ENCODE measurements around the gene ARHGAP22.

ARHGAP22 gene

DNA sequence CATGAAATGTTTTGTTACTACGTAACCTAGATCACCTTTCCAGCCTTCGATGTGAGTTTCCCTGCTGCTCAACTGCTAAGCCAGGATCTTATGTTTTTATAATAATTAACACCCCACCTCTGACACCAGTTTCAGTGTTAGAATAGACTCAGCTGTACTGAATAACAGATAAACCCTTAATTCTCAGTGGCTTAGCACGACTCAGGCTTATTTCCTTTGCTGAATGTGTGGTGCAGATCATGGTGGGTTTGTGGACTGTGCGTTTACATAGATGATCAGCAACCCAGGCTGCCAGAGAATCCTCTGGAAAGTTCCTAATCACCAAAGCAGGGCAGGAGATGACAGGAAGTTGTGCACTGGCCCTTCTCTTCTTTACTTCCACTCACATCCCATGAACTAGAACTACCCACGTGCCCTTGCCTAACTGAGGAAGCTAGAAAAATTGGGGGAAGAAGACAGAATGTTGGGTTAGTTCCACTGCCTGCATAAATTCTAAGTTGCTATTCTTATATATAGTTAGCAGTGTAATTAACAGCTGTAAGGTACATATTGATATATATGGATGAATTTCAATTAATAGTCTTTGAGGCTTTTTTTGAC, 186.6 kb downstream of the ARHGAP22 start:
- DNase-seq (ENCODE audit: low read depth) = no peak

DNA sequence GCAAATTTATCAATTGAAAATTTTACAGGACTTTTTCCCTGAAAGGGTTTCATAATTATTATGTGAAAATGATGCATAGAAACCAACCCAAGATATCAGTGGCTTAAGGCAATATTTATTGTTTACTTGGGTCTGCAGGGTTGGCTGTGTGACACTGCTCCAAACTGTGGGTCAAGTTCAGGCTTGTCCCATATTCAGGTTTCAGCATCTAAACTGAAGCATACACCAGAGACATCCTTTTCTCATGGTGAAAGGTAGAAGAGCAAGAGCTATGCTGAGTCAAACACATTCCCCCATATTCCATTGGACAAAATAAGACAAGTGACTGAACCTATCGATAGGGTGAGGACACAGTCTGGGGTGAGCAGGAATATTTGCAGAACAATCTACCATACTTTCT, 187.5 kb downstream of the ARHGAP22 start:
- DNase-seq (ENCODE audit: low read depth) = no peak

DNA sequence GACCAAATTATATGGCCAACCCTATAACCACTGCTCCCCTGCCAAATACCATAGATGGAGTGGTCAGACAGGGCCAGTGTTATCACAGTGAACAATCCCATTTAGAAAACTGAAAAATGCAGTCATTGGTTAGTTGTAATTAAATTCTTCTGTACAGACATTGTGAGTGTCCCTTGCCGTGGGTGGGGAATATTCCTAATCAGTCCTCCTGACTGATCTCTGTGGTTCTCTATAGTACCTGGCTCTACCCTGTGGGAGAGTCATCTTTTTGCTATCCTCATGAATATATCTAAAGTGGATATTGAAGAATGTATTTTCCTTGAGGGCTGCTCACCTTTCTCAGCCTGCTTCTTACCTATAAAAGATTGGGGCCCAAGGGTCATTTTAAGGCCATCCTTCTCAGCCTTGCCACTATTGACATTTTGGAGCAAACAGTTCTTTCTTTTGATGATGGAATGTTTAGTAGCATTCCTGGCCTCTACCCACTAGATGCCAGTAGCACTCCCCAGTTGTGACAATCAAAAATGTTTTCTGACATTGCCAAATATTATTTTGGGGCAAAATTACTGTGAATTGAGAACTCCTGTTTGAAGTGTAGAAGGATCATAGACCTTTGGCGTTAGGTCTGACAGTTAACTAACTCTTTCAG, 188.2 kb downstream of the ARHGAP22 start:
- DNase-seq (ENCODE audit: low read depth) = no peak

DNA sequence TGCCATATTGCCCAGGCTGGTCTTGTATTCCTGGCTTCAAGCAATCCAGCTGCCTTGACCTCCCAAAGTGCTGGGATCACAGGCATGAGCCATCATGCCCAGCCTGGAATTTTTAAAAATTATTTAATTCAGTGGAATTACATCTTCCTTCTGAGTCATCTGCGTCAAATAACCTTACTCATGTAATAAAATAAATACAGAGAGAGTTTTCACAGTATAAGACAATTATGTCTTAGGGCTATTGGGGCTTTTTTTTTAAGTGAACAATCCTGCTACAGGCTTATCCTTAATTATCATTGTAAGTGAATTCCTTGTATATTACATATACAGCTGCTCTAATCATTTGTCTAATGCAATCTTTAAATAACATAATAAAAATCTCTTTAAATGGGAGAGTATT, 190.1 kb downstream of the ARHGAP22 start:
- DNase-seq (ENCODE audit: low read depth) = no peak

DNA sequence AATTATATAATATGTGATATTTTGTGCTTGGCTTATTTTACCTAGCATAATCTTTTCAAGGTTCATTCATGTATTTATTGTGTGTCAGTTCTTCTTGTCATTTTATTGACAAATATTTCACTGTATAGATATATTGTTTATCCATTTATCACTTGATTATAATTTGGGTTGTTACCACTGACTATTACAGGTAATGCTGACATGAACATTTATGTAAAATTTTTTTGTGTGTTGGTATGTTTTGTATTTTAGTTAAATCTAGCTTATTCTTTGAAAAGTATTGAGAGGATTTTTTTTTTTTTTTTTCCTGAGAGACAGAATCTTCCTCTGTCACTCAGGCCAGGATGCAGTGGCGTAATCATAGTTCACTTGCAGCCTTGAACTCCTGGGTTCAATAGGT, 190.7 kb downstream of the ARHGAP22 start:
- DNase-seq (ENCODE audit: low read depth) = no peak

DNA sequence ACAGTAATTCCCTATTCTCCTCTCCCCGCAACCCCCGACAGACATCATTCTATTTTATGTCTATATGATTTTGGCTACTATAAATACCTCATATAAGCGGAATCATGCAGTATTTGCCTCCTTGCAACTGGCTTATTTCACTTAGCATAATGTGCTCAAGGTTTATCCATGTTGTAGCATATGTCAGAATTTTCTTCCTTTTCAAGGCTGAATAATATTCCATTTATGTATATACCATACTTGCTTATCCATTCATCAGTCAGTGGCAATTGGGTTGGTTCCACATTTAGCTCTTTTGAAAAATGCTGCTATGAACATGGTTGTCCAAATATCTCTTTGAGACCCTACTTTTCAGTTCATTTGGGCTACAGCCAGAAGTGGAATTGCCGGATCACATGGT, 191.9 kb downstream of the ARHGAP22 start:
- DNase-seq (ENCODE audit: low read depth) = no peak

DNA sequence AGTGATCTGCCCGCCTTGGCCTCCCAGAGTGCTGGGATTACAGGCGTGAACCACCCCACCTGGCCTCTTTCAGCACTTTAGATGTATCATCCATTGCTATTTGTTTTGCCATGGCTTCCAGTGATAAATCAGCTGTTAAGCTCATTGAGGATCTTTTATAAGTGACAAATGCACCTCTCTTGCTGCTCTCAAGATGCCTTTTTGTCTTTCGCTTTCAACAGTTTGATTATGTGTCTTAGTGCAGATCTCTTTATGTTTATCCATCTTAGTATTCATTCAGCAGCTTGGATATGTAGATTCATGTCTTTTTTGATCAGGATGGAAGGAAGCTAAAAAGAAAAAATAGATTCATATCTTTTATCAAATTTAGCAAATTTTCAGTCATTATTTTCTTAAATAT, 192.8 kb downstream of the ARHGAP22 start:
- no peak for DNase-seq (ENCODE audit: low read depth)

DNA sequence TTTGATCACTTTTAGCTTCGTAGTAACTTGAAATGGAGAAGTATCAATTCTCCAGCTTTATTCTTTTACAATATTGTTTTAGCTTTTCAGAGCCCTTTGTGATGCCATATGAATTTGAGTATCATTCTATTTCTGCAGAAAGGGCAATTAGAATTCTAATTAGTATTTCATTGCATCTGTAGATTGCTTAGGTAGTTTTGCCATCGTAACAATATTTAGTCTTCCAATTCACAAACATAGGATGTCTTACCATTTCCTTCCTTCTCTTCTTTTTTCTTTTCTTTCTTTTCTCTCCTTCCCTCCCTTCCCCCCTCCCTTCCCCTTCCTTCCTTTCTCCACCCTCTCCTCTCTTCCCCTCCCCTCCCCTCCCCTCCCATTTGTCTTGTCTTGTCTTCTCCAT, 193.4 kb downstream of the ARHGAP22 start:
- no peak for DNase-seq (ENCODE audit: low read depth)

DNA sequence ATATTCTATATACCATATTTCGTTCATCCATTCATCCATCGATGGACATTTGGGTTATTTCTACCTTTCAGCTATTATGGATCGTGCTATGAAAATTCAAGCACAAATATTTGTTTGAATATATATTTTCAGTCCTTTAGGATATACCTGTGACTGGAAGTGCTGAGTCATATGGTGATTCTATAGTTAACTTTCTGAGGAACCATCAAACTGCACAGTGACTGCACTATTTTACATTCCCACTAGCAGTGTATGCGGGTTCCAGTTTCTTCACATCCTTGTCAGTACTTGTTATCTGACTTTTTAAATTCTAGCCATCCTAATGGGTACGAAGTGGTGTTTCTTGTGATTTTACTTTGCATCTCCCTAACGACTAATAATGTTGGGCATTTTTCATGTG, 194.4 kb downstream of the ARHGAP22 start:
- no peak for DNase-seq (ENCODE audit: low read depth)

DNA sequence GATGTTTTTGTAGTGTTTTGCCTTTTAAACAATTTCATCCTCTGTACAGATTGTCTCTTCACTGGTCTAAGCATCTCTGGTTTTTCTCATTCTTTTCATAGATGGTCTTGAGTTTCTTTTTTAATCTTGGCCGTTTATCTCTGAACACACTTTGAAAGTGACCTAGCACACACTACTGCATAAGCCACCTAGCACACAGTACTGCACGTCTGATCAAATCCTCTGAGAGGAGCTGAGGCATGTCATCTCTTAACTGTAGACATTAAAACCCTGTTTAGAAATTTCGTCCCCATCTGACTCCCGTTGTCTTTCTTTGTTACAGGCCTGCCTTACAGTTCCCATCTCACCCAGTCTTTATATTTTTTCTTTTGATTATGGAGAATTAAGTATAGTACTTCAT, 198.2 kb downstream of the ARHGAP22 start:
- DNase-seq (ENCODE audit: low read depth) = no peak

DNA sequence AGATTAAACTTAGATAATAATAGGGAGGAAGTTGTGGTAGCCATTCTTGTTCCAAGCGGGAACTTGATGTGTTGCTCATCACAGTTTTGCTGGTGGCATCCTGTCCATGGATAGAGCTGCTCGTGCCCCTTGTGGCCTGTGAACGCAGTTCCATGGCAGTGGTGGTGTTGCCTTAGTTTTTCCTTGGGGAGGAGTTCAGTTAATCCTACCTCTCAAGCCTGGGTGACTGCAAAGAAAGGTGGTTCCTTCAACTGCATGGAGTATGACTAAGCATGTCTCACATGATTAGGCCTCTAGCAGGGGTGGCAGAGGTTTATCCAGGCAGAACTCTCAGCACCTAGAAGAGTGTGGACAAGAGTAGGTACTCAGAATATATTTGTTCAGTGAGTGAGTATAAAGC, 198.7 kb downstream of the ARHGAP22 start:
- DNase-seq (ENCODE audit: low read depth) = no peak

DNA sequence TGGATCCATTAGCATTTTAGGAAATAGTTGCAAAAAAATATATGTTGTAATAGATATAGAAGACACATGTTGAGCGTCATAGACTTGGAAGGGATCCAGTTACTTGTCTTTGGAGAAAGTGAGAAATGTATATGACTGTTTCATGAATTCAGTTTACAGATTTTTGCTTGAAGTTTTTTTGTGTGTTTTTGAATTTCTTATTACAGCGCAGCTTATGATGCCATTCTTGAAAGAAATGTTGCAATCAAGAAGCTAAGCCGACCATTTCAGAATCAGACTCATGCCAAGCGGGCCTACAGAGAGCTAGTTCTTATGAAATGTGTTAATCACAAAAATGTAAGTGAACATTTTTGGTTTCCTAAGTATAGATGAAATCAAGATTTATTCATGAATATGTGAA, 200.2 kb downstream of the ARHGAP22 start:
- DNase-seq (ENCODE audit: low read depth) = no peak

DNA sequence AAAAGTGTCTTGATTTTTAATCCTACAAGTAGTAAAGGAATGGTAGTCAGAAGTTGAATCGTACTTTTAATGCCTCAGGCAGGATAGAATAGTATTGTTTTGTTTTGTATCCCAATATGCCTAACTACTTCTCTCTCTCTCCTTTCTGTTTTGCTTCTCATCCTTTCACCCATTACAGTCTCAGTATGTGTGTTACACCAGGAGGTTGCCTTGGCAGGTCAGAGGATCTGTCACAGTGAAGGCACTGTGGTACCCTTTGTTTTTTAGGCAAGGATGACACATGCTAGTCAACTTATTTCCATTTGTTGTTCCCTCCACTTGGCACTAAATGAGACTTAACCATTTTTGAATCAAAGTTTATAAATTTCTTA, 204.0 kb downstream of the ARHGAP22 start:
- DNase-seq (ENCODE audit: low read depth) = no peak

DNA sequence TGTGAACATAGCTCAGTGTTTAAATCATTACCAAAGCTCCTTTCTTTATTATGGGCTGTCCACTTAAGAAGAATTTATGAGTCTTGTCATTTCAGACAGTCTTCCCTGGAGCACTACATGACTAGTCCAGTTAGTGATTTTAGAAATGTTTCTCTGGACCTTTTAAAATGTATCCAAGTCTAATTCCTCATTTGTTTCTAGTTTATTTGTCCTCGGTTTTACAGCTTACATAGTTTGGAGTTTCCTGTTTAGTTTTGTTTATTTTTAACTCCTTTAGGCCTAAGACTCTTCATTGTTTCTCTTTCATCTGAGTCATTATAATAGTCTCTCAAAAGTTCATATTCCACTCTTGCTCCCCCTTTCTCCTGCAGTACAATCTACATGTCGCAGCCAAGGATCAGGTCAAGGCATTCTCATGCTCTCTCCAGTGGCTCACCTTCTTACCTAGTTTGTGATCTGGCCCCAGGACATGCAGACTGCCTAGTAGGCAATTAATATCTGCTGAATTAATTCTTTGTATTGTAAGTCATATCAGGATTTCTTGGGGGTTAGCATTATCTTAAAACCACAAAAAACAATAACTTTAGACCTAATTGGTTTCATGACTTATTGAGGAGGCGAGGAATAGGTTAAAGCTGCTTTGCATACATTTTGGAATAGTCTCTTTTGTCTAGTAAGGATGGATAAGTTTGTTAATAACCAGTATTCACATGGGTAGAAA, 204.6 kb downstream of the ARHGAP22 start:
- no peak for DNase-seq (ENCODE audit: low read depth)

DNA sequence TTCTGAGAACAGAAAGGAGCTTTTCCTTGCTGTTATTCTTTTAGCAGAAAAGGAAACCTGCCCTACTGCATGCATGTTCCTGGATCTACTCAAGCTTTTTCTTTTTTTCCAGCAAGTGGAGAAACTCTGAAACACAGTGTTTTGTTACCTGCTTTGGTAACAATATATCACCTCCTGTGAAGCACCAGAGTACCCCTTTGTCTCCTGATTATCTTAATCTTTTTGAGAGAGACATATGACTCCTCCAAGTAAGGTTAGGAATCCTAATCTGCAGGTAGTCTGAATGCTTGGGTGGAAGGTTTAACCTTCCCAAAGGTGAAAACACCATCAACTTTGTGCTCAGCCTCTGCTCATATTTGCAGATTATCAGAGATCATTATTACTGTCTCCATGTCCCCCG, 205.3 kb downstream of the ARHGAP22 start:
- no peak for DNase-seq (ENCODE audit: low read depth)

DNA sequence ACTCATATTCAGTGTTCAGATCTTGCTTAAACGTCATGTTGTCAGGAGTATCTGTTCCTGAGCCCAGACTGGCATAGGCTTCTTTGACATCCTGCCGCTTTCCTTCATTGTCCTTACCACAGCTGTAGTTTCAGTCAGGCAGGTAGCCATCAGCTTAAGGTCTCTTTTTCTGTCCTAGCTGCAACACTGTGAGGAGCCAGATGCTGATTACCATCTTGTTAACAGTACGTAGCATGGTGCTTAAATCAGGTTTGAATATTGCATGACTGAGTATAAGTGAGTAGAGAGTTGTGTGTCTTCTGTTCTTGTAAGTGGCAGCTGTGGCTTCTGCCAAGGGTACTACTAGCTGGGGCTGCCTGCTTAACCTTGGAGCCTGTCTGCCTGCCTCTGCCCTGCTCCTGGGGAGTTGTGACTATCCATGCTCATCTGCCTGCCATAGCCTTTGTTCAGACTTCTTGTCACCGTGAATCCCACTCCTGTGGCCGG, 205.8 kb downstream of the ARHGAP22 start:
- no peak for DNase-seq (ENCODE audit: low read depth)

DNA sequence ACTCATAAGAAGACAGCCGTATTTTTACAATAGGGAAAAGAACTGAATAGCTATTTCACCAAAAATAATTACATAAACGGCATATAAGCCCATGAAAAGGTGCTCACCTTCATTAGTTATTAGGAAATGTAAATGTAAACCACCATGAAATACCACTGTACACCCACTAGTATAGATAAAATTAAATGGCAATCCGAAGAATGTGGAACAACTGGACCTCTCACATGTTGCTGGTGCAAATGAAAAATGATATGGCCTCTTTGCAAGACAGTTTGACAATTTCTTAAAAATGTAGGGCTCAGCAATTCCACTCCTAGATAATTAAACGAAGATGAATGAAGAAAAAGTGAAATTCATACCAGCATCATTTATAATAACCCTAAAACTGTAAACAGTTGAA, 206.6 kb downstream of the ARHGAP22 start:
- no peak for DNase-seq (ENCODE audit: low read depth)
